ENCODE measurements around the gene DUSP6.

- TF ChIP-seq REST (IDR thresholded peaks at IDR 0.05; ENCODE audit: low read depth): no peak
- TF ChIP-seq YY1 (IDR thresholded peaks at IDR 0.05; ENCODE audit: low read depth): no peak
- no peak for TF ChIP-seq EP300 (IDR thresholded peaks at IDR 0.05; ENCODE audit: borderline replicate concordance)
- TF ChIP-seq TAF1 (IDR thresholded peaks at IDR 0.05; ENCODE audit: low read depth): no peak
- no peak for TF ChIP-seq CREB1 (IDR thresholded peaks at IDR 0.05; ENCODE audit: low read depth)
Measured at GRCh38 chr12:89389755-89390661, 37.7 kb upstream of the DUSP6 start.
